Mucosa of stomach (tissue), 1 donor: ENCODE measurements around the gene SNX20.

Source experiments
- H3K27me3 ChIP-seq: one replicate; pipeline ENCODE4 v1.7.0; 2013; ENCODE audit warnings: mild to moderate bottlenecking, low read length; ENCODE audit not compliant: control insufficient read depth, insufficient read depth
- H3K36me3 ChIP-seq: one replicate; pipeline ENCODE4 v1.7.0; 2013; ENCODE audit warnings: low read length; ENCODE audit not compliant: control insufficient read depth, insufficient read depth
- H3K4me1 ChIP-seq: one replicate; pipeline ENCODE4 v1.7.0; 2013; ENCODE audit warnings: mild to moderate bottlenecking, low read length; ENCODE audit not compliant: control insufficient read depth, insufficient read depth
- H3K4me3 ChIP-seq: one replicate; pipeline ENCODE4 v1.7.0; 2013; ENCODE audit warnings: low read length
- H3K9ac ChIP-seq: one replicate; pipeline ENCODE4 v1.7.0; 2013; ENCODE audit warnings: mild to moderate bottlenecking, low read length, moderate library complexity
- H3K9me3 ChIP-seq: one replicate; pipeline ENCODE4 v1.7.0; 2013; ENCODE audit warnings: mild to moderate bottlenecking, low read length, moderate library complexity; ENCODE audit not compliant: control insufficient read depth
- donor health status: Pancreatic carcinoma.

Gene SNX20

GRCh38 chr16:50631985-50632576, 49.0 kb downstream of the SNX20 start:
- Histone ChIP-seq H3K9me3 (no peaks in the 10 kb centered on the region), H3K27me3 (no peaks in the 10 kb centered on the region), H3K4me1 (peaks cover 17% of the 10 kb centered on the region), H3K9ac (no peak overlapping the region), H3K4me3 (no peak overlapping the region), H3K36me3 (no peaks in the 10 kb centered on the region)

GRCh38 chr16:50631249-50631984, 49.7 kb downstream of the SNX20 start:
- no peak overlapping the region for H3K9ac ChIP-seq
- H3K4me1 ChIP-seq, result peaks cover 18% of the 10 kb centered on the region
- H3K36me3 ChIP-seq, result no peaks in the 10 kb centered on the region
- no peak overlapping the region for H3K4me3 ChIP-seq
- no peaks in the 10 kb centered on the region for H3K9me3 ChIP-seq
- H3K27me3 ChIP-seq, result no peaks in the 10 kb centered on the region

GRCh38 chr16:50630394-50631020, 50.6 kb downstream of the SNX20 start:
- peaks cover 18% of the 10 kb centered on the region for H3K4me1 ChIP-seq
- H3K36me3 ChIP-seq, result no peaks in the 10 kb centered on the region
- no peaks in the 10 kb centered on the region for H3K9me3 ChIP-seq
- H3K4me3 ChIP-seq, result no peak overlapping the region
- H3K27me3 ChIP-seq, result no peaks in the 10 kb centered on the region
- no peak overlapping the region for H3K9ac ChIP-seq

GRCh38 chr16:50629334-50629733, 51.8 kb downstream of the SNX20 start:
- Histone ChIP-seq H3K9ac (no peak overlapping the region), H3K9me3 (no peaks in the 10 kb centered on the region), H3K4me3 (no peak overlapping the region), H3K36me3 (no peaks in the 10 kb centered on the region), H3K4me1 (peaks cover 19% of the 10 kb centered on the region), H3K27me3 (no peaks in the 10 kb centered on the region)

- Histone ChIP-seq H3K4me1 (peaks cover 29% of the 10 kb centered on the region), H3K27me3 (no peaks in the 10 kb centered on the region), H3K36me3 (no peaks in the 10 kb centered on the region), H3K4me3 (no peak overlapping the region), H3K9me3 (no peaks in the 10 kb centered on the region), H3K9ac (no peak overlapping the region)
Measured at GRCh38 chr16:50628156-50628802, 52.8 kb downstream of the SNX20 start.

- H3K27me3 ChIP-seq, result no peaks in the 10 kb centered on the region
- H3K4me1 ChIP-seq, result peaks cover 29% of the 10 kb centered on the region
- no peak overlapping the region for H3K9ac ChIP-seq
- H3K9me3 ChIP-seq, result no peaks in the 10 kb centered on the region
- no peak overlapping the region for H3K4me3 ChIP-seq
- H3K36me3 ChIP-seq, result no peaks in the 10 kb centered on the region
Measured at GRCh38 chr16:50627419-50627818, 53.7 kb downstream of the SNX20 start.

GRCh38 chr16:50626868-50627267, 54.2 kb downstream of the SNX20 start:
- Histone ChIP-seq H3K4me1 (peaks cover 29% of the 10 kb centered on the region), H3K9me3 (no peaks in the 10 kb centered on the region), H3K36me3 (no peaks in the 10 kb centered on the region), H3K4me3 (no peak overlapping the region), H3K27me3 (no peaks in the 10 kb centered on the region), H3K9ac (no peak overlapping the region)

GRCh38 chr16:50625374-50625773, 55.7 kb downstream of the SNX20 start:
- Histone ChIP-seq H3K4me3 (no peak overlapping the region), H3K9me3 (no peaks in the 10 kb centered on the region), H3K36me3 (no peaks in the 10 kb centered on the region), H3K4me1 (peaks cover 18% of the 10 kb centered on the region), H3K9ac (no peak overlapping the region), H3K27me3 (no peaks in the 10 kb centered on the region)

GRCh38 chr16:50624449-50624970, 56.6 kb downstream of the SNX20 start:
- Histone ChIP-seq H3K9ac (no peak overlapping the region), H3K9me3 (no peaks in the 10 kb centered on the region), H3K27me3 (no peaks in the 10 kb centered on the region), H3K4me3 (no peak overlapping the region), H3K36me3 (no peaks in the 10 kb centered on the region), H3K4me1 (peaks cover 18% of the 10 kb centered on the region)

- Histone ChIP-seq H3K27me3 (no peaks in the 10 kb centered on the region), H3K36me3 (no peaks in the 10 kb centered on the region), H3K4me1 (peaks cover 18% of the 10 kb centered on the region), H3K9ac (no peak overlapping the region), H3K9me3 (no peaks in the 10 kb centered on the region), H3K4me3 (no peak overlapping the region)
Measured at GRCh38 chr16:50622643-50623369, 58.3 kb downstream of the SNX20 start.

GRCh38 chr16:50622029-50622428, 59.1 kb downstream of the SNX20 start:
- no peak overlapping the region for H3K9ac ChIP-seq
- H3K36me3 ChIP-seq, result no peaks in the 10 kb centered on the region
- no peaks in the 10 kb centered on the region for H3K9me3 ChIP-seq
- no peaks in the 10 kb centered on the region for H3K27me3 ChIP-seq
- no peak overlapping the region for H3K4me3 ChIP-seq
- peaks cover 11% of the 10 kb centered on the region for H3K4me1 ChIP-seq
